Gastroesophageal sphincter (tissue), 4 donors: ENCODE data around the gene PACRG. TPM values are rescaled to one million over a fixed set of nuclear protein-coding genes. Genes with fewer than 3 reads are reported as not detected.

Experiments
- ATAC-seq: fragments of 150-250 bp; one replicate; pipeline ENCODE4 v1.9.1; 2016; ENCODE audit warnings: mild to moderate bottlenecking, moderate library complexity
- H3K27ac ChIP-seq, 4 donors: fragments of 200-600 bp; sonication (generic) in 3 of 4; 1 replicate in 3 of 4; 2 replicates in 1 of 4; pipeline ENCODE4 v1.5.1; 2016 to 2019
- H3K27me3 ChIP-seq: fragments of 200-600 bp; sonication (generic); one replicate; pipeline ENCODE4 v1.5.1; 2019
- H3K36me3 ChIP-seq, 2 donors: fragments of 200-600 bp; sonication (generic); one replicate each; pipeline ENCODE4 v1.5.1; 2019; ENCODE audit warnings: control low read depth in 1 of 2
- H3K4me1 ChIP-seq, 3 donors: fragments of 200-600 bp; sonication (generic); 1 replicate in 2 of 3; 2 replicates in 1 of 3; pipeline ENCODE4 v1.5.1; 2016 to 2019; ENCODE audit warnings: control low read depth in 2 of 3
- H3K4me3 ChIP-seq, 2 donors: fragments of 200-600 bp; sonication (generic); one replicate each; pipeline ENCODE4 v1.5.1; 2019; ENCODE audit warnings: mild to moderate bottlenecking in 1 of 2, moderate library complexity in 1 of 2
- H3K9me3 ChIP-seq, 3 donors: fragments of 200-600 bp; sonication (generic); one replicate each; pipeline ENCODE4 v1.5.1; 2017 to 2019; ENCODE audit warnings: control low read depth in 2 of 3
- CTCF ChIP-seq, 4 experiments: fragments of 200-600 bp in 2 of 4; fragments of 450-650 bp in 2 of 4; sonication (generic) in 1 of 4; IDR thresholded peaks; one replicate each; pipeline ENCODE4 v1.5.1; 2017 to 2019; ENCODE audit warnings: antibody characterized with exemption in 4 of 4, mild to moderate bottlenecking in 2 of 4, moderate library complexity in 2 of 4
- EP300 ChIP-seq: sonication (generic); formaldehyde crosslinking; IDR thresholded peaks from one replicate; pipeline ENCODE4 v1.6.1; 2017; ENCODE audit warnings: antibody characterized with exemption, mild to moderate bottlenecking
- POLR2A ChIP-seq, 2 donors: fragments of 450-650 bp; IDR thresholded peaks; one replicate each; pipeline ENCODE4 v1.6.1; 2017; ENCODE audit warnings: antibody characterized with exemption in 2 of 2, mild to moderate bottlenecking in 2 of 2, moderate library complexity in 1 of 2
- POLR2AphosphoS5 ChIP-seq: sonication (generic); formaldehyde crosslinking; IDR thresholded peaks from one replicate; pipeline ENCODE4 v1.6.1; 2017; ENCODE audit warnings: antibody characterized with exemption
- WGBS, 2 donors: methylation state at CpG; one replicate each; pipeline ENCODE4 v1.1.5; 2018; ENCODE audit warnings: low coverage in 1 of 2; 5-methylcytosine and 5-hydroxymethylcytosine counted together
- total RNA-seq, 4 donors: library from RNA; depleted of rRNA; stranded (reverse); fragments of >200 nt; gene quantifications; one replicate each; pipeline ENCODE4 v1.1.0, GENCODE V29; 2016

PACRG gene
- total RNA-seq, 4 donors from 2014 or later = 1.0 to 7.0 TPM; not detected in 2

GRCh38 chr6:163318071-163318786 is 590.5 kb downstream of the PACRG start:
- H3K27ac ChIP-seq = no peak overlapping the region
- peaks cover 0 to 7% (median 0%) of the 10 kb centered on the region in 3 donors for H3K4me1 ChIP-seq
- TF ChIP-seq CTCF (IDR thresholded peaks at IDR 0.05) (no peak), POLR2A (IDR thresholded peaks at IDR 0.05) (no peak)
- no peak overlapping the region for H3K4me3 ChIP-seq
- WGBS, 2 donors = 60 to 73% methylated on average over 9 to 13 of the region's 13 CpGs
- no peak for ATAC-seq
- no peaks in the 10 kb centered on the region for H3K36me3 ChIP-seq
- no peaks in the 10 kb centered on the region for H3K27me3 ChIP-seq
- H3K9me3 ChIP-seq = no peaks in the 10 kb centered on the region

GRCh38 chr6:163319609-163320366 is 592.0 kb downstream of the PACRG start:
- no peak for TF ChIP-seq POLR2AphosphoS5
- TF ChIP-seq CTCF (IDR thresholded peaks at IDR 0.05) = no peak
- no peak for TF ChIP-seq EP300
- ATAC-seq = no peak
- H3K36me3 ChIP-seq = no peaks in the 10 kb centered on the region
- H3K4me1 ChIP-seq = peaks cover 0 to 7% (median 0%) of the 10 kb centered on the region in 3 donors
- no peaks in the 10 kb centered on the region for H3K9me3 ChIP-seq
- H3K27ac ChIP-seq = no peak overlapping the region
- H3K4me3 ChIP-seq = no peak overlapping the region
- no peaks in the 10 kb centered on the region for H3K27me3 ChIP-seq
- 74 to 82% methylated on average over 8 to 10 of the region's 10 CpGs for WGBS, 2 donors

GRCh38 chr6:163320402-163320801 is 592.6 kb downstream of the PACRG start:
- Histone ChIP-seq H3K27me3 (no peaks in the 10 kb centered on the region), H3K36me3 (no peaks in the 10 kb centered on the region), H3K4me3 (no peak overlapping the region), H3K9me3 (no peaks in the 10 kb centered on the region), H3K4me1 (peaks cover 0 to 7% (median 0%) of the 10 kb centered on the region in 3 donors), H3K27ac (no peak overlapping the region)
- WGBS, 2 donors = 35 to 38% methylated on average over 3 of the region's 3 CpGs
- TF ChIP-seq POLR2AphosphoS5 (no peak), EP300 (no peak), CTCF (IDR thresholded peaks at IDR 0.05) (no peak), POLR2A (IDR thresholded peaks at IDR 0.05) (no peak)
- ATAC-seq = no peak

- ATAC-seq = no peak
- TF ChIP-seq CTCF (IDR thresholded peaks at IDR 0.05) = no peak
- no peak for TF ChIP-seq EP300
- no peak for TF ChIP-seq POLR2A (IDR thresholded peaks at IDR 0.05)
- TF ChIP-seq POLR2AphosphoS5 = no peak
- H3K27ac ChIP-seq = no peak overlapping the region
- H3K36me3 ChIP-seq = no peaks in the 10 kb centered on the region
- peaks cover 0 to 7% (median 0%) of the 10 kb centered on the region in 3 donors for H3K4me1 ChIP-seq
- H3K9me3 ChIP-seq = no peaks in the 10 kb centered on the region
- no peak overlapping the region for H3K4me3 ChIP-seq
- WGBS, 2 donors = 51 to 68% methylated on average over 2 of the region's 2 CpGs
- H3K27me3 ChIP-seq = no peaks in the 10 kb centered on the region
Observed at GRCh38 chr6:163320804-163321203, 593.0 kb downstream of the PACRG start.

GRCh38 chr6:163321717-163322116 is 593.9 kb downstream of the PACRG start:
- Histone ChIP-seq H3K27me3 (no peaks in the 10 kb centered on the region), H3K27ac (no peak overlapping the region), H3K4me1 (peaks cover 0 to 7% (median 0%) of the 10 kb centered on the region in 3 donors), H3K36me3 (no peaks in the 10 kb centered on the region), H3K9me3 (no peaks in the 10 kb centered on the region), H3K4me3 (no peak overlapping the region)
- ATAC-seq = no peak
- WGBS, 2 donors = 85 to 100% methylated on average over 3 to 5 of the region's 18 CpGs
- TF ChIP-seq CTCF (IDR thresholded peaks at IDR 0.05) (no peak), POLR2AphosphoS5 (no peak), EP300 (no peak), POLR2A (IDR thresholded peaks at IDR 0.05) (no peak)
